ENCODE measurements around the gene CRADD.
"Not testable (repeated sequence)": the region's sequence is repeated elsewhere in the genome, so short reads cannot be mapped to it uniquely, and the experiment has no call there.

The CRADD gene

GRCh38 chr12:93677195-93678064 lies at the start of gene CRADD:
TSS of gene CRADD (plus strand) at chr12:93677375.
- DNase-seq (ENCODE audit: low spot score) = peak; percentile 99

GRCh38 chr12:93632383-93632782 lies 44.8 kb upstream of the CRADD start:
- DNase-seq (ENCODE audit: low spot score) = no peak

- DNase-seq (ENCODE audit: low spot score) = no peak
Measured at GRCh38 chr12:93634416-93634815, 42.8 kb upstream of the CRADD start.

GRCh38 chr12:93636708-93637107 lies 40.5 kb upstream of the CRADD start:
- DNase-seq (ENCODE audit: low spot score) = no peak

GRCh38 chr12:93638095-93638494 lies 39.1 kb upstream of the CRADD start:
- no peak for DNase-seq (ENCODE audit: low spot score)

- DNase-seq (ENCODE audit: low spot score) = no peak
Measured at GRCh38 chr12:93638954-93639353, 38.2 kb upstream of the CRADD start.

DNA sequence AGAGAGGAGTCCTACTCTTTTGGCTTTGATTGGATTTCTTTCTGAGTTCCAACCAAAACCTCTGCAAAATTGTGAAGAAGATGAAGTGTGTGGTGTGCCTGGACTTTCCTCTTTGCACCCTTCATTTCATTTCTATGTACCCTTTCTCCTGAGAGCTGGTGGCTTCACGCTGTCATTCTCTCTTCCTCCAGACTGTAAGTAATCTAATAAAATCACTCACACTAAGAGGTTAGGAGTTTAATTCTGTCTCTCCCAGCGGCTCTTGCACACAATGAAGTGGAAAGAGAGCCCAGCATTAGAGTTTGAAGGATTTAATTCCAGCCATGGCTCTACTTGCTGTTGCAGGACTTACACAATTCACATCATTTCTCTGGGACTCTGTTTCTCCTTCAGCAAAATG lies 37.8 kb upstream of the CRADD start:
- DNase-seq (ENCODE audit: low spot score) = no peak

GRCh38 chr12:93641380-93641779 lies 35.8 kb upstream of the CRADD start:
- not testable (repeated sequence) for DNase-seq (ENCODE audit: low spot score)

DNA sequence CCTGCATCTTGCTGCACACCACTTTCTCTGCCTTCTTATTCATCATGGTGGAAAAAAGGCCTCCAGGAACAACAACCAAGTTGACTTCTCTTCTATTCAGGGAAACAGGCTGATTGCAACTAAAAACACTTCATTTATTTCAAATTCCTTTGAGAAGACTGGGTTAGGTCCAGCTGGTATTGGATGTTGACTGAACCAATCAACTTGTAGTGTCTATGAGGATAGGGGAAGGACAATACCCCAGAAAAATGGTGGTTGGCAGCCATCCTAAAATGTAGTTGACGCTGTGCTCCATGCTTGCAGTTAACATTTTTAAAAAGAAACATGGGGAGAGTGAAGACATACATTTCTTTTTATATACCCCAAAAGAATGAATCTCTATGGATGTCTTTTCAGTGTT lies 34.4 kb upstream of the CRADD start:
- DNase-seq (ENCODE audit: low spot score) = no peak

- DNase-seq (ENCODE audit: low spot score) = no peak
Measured at GRCh38 chr12:93645702-93646101, 31.5 kb upstream of the CRADD start.

DNA sequence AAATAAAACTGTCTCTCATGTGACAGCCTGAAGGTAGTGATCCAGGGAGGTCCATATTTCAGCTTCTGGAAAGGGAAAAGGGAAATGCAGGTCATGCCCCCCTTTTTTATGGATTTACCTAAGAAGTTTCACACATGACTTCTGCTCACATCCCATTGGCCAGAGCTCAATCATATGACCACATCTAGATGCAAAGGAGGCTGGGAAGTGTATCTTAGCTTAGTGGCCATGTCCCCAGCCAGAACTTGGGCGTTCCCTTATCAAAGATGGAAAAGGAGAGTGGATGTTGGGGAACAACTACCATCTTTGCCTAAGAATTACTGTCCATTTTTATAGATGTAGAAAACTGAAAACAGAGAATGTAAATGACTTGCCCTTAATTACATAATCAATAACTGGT lies 26.5 kb upstream of the CRADD start:
- DNase-seq (ENCODE audit: low spot score) = no peak

DNA sequence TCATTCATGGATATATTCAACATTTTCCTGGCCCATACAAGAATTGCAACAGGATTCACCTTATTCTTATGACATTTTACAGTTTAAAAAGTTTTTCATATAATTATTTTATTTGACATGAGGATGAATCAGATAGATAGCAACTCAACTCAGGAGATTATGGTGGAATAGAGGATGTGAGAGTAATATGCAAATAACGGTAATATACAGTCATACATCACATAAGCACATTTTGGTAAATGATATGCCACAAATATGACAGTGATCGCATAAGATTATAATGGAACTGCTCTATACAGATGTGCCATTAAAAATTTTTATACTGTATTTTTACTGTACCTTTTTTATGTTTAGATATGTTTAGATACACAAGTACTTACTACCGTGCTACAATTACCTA lies 24.1 kb upstream of the CRADD start:
- no peak for DNase-seq (ENCODE audit: low spot score)

- no peak for DNase-seq (ENCODE audit: low spot score)
Measured at GRCh38 chr12:93653712-93654111, 23.5 kb upstream of the CRADD start.

GRCh38 chr12:93654421-93654820 lies 22.8 kb upstream of the CRADD start:
- no peak for DNase-seq (ENCODE audit: low spot score)

DNA sequence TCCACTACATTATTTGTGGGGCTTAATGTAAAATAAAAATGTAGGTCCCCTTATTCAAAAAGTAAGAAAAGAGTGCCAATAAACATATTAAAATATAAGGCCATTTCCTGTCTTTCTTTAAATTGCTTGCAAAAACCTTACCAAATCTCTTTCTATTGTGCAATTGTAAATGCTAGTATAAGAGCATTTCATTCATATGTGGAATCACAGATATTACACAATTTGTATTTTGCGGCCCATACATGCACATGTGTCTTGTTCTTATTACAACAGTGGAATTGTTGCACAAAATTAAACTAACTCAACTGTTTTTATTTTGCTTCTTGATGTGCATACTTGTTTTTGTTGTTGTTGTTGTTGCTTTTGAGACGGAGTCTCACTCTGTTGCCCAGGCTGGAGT lies 20.1 kb upstream of the CRADD start:
- DNase-seq (ENCODE audit: low spot score) = no peak

GRCh38 chr12:93661021-93661420 lies 16.2 kb upstream of the CRADD start:
- DNase-seq (ENCODE audit: low spot score) = no peak

DNA sequence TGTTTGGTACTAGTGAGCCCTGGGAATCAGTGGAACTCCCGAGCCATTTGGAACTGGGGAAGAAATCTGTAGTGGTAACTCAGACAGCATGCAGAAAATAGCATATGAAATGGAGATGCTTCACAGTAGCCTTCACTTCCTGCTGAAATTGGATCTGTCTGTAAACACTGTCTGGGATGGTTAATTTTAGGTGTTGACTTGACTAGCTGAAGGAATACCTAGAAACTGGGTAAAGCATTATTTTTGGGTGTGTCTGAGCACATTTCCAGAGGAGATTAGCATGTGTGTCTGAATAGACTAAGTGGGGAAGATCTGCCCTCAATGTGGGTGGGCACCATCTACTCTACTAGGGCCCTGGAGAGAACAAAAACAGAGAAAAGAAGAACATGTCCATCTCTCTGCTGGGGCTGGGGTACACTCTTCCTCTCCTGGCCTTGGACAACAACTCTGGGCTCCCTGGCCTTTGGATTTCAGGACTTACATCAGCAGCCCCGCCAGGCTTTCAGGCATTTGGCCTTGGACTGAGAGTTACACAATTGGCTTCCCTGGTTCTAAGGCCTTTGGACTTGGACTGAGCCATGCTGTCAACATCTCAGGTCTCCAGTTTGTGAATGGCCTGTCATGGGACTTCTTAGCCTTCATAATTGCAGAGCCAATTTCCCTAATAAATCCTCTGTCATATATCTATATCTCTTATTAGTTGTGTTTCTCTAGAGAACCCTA lies 14.0 kb upstream of the CRADD start:
- no peak for DNase-seq (ENCODE audit: low spot score)

GRCh38 chr12:93663729-93664084 lies 13.5 kb upstream of the CRADD start:
- no peak for DNase-seq (ENCODE audit: low spot score)

DNA sequence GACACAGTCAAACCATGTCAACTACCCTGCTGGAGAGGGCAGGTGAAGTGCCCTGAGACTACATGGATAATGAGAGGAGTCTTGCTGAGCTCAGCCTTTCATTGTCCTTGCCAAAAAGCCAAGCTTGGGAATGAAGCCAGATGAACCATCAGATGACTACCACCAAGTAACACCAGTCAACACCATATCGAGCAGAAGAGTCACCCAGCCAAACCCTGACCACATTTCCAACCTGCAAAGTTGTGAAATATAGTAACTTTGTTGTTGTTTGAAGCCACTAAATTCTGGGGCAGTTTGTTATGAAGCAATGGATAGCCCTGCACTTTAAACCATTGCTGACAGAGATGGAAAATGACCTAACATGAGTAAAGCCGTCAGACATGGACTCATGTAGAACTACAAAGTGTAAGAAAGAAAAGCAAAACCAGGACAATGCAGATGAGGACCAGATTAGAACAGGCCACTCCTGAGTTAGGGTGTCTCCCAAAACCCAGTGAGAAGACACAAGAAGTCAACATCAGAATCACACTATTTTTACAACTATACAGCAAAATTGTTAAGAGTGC lies 12.5 kb upstream of the CRADD start:
- no peak for DNase-seq (ENCODE audit: low spot score)

GRCh38 chr12:93667672-93668071 lies 9.5 kb upstream of the CRADD start:
- no peak for DNase-seq (ENCODE audit: low spot score)

DNA sequence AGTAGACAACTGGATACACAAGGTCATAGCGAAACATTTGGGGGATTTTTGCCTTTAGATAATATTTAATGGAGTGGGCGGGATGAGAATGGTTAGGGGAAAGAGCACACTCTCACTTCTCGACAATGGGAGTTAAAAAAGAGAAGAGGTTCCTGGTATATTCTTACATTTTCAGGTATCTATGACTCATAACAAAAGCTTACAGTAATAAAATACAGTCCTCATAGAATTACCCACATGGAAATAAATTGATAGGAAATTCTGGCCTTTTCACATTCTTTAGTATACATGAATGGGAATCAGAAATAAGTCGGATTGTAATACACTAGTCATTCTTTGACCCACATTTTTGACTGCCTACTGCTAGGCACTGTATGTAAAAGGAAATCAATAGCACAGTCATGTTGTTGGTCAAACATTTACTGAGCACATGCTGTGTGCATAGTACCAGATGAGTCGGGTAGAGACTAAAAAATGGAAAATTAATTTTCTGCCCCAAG lies 8.2 kb upstream of the CRADD start:
- DNase-seq (ENCODE audit: low spot score) = no peak

- DNase-seq (ENCODE audit: low spot score) = no peak
Measured at GRCh38 chr12:93669452-93669851, 7.7 kb upstream of the CRADD start.

DNA sequence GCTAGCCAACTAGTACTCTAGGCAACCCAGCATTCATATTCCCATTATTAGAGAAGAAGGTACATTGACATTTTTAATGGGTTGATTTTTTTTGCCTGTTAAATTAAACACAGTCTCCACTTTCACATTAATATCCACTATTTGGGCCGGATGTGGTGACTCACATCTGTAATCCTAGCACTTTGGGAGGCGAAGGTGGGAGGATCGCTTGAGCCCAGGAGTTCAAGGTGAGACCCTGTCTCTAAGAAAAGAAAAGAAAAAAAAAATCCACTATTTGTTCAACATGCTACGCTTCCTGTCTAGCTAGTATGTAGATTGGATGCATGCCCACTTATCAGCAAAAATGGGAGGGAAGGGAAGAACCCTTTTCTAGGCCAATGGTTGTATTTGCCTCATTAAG lies 7.1 kb upstream of the CRADD start:
- no peak for DNase-seq (ENCODE audit: low spot score)
